ENCODE measurements around the gene SLC35E1.
"Not testable (repeated sequence)": the region's sequence is repeated elsewhere in the genome, so short reads cannot be mapped to it uniquely, and the experiment has no call there.

Gene SLC35E1

DNA sequence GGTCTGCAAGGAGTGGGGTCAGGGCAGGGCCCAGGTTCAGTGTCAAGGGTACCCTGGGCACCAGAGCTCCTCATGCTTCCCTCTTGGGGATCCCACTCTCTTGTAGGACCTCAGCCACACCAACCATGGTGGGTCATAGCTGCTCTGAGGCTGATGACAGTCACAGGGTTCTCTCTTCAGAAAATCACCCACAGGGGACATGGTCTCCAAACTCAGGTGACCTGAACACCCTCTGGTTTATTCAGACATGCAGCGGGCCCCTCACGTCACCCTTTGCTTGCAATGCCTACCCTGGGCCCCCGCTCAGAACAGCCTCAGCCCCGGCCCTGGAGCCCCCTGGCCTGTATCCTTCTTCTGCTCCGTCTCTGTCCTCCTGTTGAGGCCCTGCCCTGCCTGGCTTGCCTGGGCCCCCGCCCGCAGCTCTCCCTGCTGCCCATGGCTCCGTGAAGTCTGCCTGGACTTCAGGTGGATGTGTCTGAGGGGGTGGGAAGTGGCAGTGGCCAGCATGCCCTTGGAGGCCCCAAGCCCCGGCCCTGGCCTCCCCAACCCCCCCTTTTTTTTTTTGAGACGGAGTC lies 50.4 kb downstream of the SLC35E1 start:
- Mint-ChIP-seq H3K4me3 (no peak overlapping the region), H3K36me3 (peaks cover 41% of the 10 kb centered on the region), H3K27me3 (no peaks in the 10 kb centered on the region), H3K4me1 (no peaks in the 10 kb centered on the region), H3K27ac (no peak overlapping the region), H3K9me3 (no peaks in the 10 kb centered on the region)
- ATAC-seq (ENCODE audit: low read depth) (no peak), DNase-seq (ENCODE audit: low spot score in 2 of 2) (no peak)

- DNase-seq (ENCODE audit: low spot score in 2 of 2) (no peak), ATAC-seq (ENCODE audit: low read depth) (no peak)
- Mint-ChIP-seq H3K36me3 (peaks cover 42% of the 10 kb centered on the region), H3K9me3 (no peaks in the 10 kb centered on the region), H3K4me3 (no peak overlapping the region), H3K27me3 (no peaks in the 10 kb centered on the region), H3K4me1 (no peaks in the 10 kb centered on the region), H3K27ac (no peak overlapping the region)
Measured at GRCh38 chr19:16520986-16521624, 51.1 kb downstream of the SLC35E1 start.

DNA sequence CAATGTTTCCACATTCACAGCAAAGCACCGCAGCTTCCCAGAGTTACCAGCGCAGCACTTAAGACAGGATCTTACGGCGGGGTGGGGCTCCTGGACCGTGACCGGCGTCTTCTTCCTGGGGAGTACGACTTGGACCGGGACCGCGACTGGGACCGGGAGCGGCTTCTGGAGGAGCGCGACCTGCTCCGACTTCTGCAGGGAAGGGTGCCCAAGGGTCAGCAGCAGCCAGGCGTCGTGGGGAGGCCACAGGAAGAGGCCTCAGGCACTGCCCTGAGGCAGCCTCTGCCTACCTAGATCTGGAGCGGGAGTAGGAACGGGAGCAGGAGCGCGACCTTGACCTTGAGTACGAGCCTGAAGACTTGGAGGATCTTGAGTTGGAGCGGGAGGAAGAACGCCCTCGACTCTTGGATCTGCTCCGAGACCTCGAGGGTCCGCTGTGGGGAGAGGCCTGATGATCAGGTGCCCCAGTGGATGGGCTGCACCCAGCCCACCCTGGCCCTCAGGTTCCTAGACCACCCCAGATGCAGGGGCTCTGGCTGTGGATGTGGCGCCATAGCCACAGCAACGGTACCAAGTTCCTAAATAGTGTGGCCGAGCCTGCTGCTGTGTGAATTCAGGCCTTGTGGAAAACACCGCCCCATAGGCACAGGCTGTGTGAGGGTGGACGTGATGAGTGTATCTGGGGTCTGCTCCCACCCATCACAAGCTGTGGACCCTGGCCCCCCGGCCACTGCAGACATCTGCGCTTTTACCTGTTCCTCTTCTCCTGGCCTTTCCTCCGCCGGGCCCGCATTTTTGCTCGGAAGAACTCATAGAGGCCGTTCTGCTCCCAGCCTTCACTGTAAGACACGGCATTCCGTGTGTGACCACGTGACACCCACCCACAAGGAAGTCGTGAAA lies 51.9 kb downstream of the SLC35E1 start:
- ATAC-seq (ENCODE audit: low read depth): no peak
- H3K4me1 Mint-ChIP-seq: no peaks in the 10 kb centered on the region
- H3K4me3 Mint-ChIP-seq: no peak overlapping the region
- H3K27me3 Mint-ChIP-seq: no peaks in the 10 kb centered on the region
- peaks cover 42% of the 10 kb centered on the region for H3K36me3 Mint-ChIP-seq
- no peaks in the 10 kb centered on the region for H3K9me3 Mint-ChIP-seq
- DNase-seq (ENCODE audit: low spot score in 2 of 2): no peak
- no peak overlapping the region for H3K27ac Mint-ChIP-seq

DNA sequence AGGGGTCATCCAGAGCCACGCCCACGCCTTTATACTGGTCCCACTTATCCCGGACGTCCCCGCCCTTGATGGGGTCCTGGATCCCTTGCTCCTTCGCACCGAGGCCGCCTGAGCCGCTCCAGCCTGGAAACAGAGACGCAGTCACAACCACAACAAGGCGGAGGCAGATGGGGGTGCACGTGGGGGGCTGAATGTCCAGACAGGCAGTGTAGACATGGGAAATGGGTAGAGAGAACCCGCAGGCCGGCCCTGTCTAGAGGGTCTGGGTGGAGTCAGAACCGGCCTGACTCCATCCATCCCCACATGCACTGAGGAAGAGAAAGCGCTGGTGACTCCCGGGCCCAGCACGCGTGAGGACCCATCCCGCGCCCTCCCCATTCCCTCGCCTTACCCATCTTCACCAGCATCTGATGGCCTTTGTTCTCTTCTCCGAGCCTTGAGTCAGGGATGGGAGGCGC lies 53.0 kb downstream of the SLC35E1 start:
- H3K4me1 Mint-ChIP-seq: no peaks in the 10 kb centered on the region
- no peak for ATAC-seq (ENCODE audit: low read depth)
- no peak overlapping the region for H3K4me3 Mint-ChIP-seq
- H3K9me3 Mint-ChIP-seq: no peaks in the 10 kb centered on the region
- H3K27ac Mint-ChIP-seq: no peak overlapping the region
- H3K27me3 Mint-ChIP-seq: no peaks in the 10 kb centered on the region
- peaks cover 41% of the 10 kb centered on the region for H3K36me3 Mint-ChIP-seq
- DNase-seq (ENCODE audit: low spot score in 2 of 2): no peak

DNA sequence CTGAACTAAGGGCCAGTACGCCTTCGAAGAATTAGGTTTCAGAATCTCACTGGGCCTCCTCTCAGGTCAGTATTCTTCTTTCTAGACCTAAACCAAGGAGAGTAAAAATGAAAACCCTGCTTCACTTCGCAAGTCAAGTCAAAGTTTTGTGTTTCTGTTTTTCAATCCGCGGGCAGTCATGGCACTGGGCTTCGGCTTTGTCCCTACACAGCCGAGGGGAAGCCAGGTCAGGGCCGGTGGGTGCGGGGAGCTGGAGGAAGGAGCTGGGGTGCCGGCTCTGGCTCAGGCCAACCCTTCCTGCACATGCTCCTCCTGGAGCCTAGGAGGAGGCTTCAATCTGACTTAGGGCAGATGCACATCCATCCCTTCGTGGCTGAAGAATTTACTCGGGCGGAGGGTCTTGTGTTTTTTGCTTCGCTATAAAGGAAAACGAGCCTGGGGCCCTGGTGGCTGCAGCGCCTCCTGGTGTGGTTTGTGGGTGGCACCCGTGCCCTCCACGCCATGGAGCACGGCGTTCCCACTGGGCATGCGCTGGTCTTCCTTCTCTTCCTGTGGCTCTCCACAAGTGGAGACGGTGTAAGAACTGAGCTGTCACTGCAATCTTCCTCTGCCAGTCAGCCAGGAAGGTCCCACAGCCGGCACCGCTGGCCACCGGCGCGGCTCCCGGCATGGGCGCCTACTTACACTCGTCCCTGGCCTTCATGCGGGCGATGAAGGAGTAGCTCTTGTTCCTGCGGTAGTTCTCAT lies 53.6 kb downstream of the SLC35E1 start:
- Mint-ChIP-seq H3K27ac (no peak overlapping the region), H3K27me3 (no peaks in the 10 kb centered on the region), H3K4me3 (no peak overlapping the region), H3K4me1 (no peaks in the 10 kb centered on the region), H3K36me3 (peaks cover 36% of the 10 kb centered on the region), H3K9me3 (no peaks in the 10 kb centered on the region)
- DNase-seq (ENCODE audit: low spot score in 2 of 2) (no peak), ATAC-seq (ENCODE audit: low read depth) (no peak)

DNA sequence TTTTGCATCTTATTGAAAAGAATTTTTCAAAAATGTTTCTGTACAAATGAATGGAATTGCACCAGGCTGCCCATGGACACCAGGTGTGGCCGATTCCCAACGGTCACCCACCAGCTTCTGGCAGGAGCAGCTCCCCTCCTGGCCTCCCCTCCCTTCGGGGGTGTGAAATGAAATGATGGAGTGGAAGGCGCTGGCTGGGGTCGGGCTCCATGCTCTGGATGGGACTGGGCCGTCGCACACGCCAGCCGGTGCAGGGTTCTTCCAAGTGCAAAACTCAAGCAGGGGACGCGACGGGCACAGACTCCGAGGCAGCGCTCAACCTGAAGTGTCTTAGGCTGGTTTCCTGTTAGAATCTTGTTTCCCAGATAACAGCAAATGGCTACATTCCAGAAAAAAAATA lies 54.2 kb downstream of the SLC35E1 start:
- no peak for DNase-seq (ENCODE audit: low spot score in 2 of 2)
- no peak overlapping the region for H3K27ac Mint-ChIP-seq
- H3K9me3 Mint-ChIP-seq: no peaks in the 10 kb centered on the region
- ATAC-seq (ENCODE audit: low read depth): no peak
- H3K4me1 Mint-ChIP-seq: no peaks in the 10 kb centered on the region
- no peaks in the 10 kb centered on the region for H3K27me3 Mint-ChIP-seq
- no peak overlapping the region for H3K4me3 Mint-ChIP-seq
- H3K36me3 Mint-ChIP-seq: peaks cover 33% of the 10 kb centered on the region

DNA sequence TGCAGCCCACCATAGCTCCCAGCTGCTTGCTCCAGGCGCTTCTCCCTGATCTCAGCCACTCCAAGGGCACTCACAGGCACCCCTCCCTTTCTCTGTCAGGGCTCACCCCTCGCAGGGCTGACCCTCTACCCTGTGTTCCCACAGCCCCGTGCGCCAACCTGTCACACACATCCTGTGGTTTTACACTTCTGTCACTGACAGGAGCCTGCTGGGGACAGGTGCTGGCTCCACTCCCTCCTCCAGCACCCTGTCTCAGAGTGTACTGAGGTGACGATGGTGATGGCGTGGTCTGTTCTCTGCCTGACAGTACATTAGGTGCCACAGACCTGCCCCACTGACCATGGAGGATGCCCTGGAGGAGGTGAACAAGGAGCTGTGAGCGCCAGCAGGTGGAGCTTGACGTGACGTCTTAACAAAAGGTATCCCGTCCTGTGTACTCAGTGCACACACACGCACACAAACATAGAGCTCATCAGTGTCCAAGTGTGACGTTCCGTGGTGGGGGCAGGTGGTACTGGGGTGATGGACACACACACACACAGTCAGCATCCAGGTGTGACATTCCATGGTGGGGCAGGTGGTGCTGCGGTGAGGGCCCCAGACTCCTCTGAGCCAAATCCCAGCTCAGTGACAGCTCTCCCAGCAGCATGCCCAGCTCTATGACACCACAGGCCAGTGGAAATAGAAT lies 55.1 kb downstream of the SLC35E1 start:
- Mint-ChIP-seq H3K4me1 (no peaks in the 10 kb centered on the region), H3K9me3 (no peaks in the 10 kb centered on the region), H3K4me3 (no peak overlapping the region), H3K27ac (peak overlapping the region; percentile 55), H3K27me3 (no peaks in the 10 kb centered on the region), H3K36me3 (peaks cover 31% of the 10 kb centered on the region)
- no peak for DNase-seq (ENCODE audit: low spot score in 2 of 2)
- no peak for ATAC-seq (ENCODE audit: low read depth)

- peak overlapping the region; percentile 55 for H3K27ac Mint-ChIP-seq
Measured at GRCh38 chr19:16516381-16516780, 55.8 kb downstream of the SLC35E1 start.

GRCh38 chr19:16514383-16515019 lies 57.7 kb downstream of the SLC35E1 start:
- no peak for DNase-seq (ENCODE audit: low spot score in 2 of 2)
- no peak for ATAC-seq (ENCODE audit: low read depth)
- Mint-ChIP-seq H3K4me3 (no peak overlapping the region), H3K27me3 (no peaks in the 10 kb centered on the region), H3K36me3 (peaks cover 24% of the 10 kb centered on the region), H3K27ac (no peak overlapping the region), H3K9me3 (no peaks in the 10 kb centered on the region), H3K4me1 (no peaks in the 10 kb centered on the region)

More at GRCh38 chr19:16516381-16516780, 55.8 kb downstream of the SLC35E1 start:
- DNase-seq (ENCODE audit: low spot score in 2 of 2): no peak
- Mint-ChIP-seq H3K27me3 (no peaks in the 10 kb centered on the region), H3K36me3 (peaks cover 35% of the 10 kb centered on the region), H3K4me1 (no peaks in the 10 kb centered on the region), H3K9me3 (no peaks in the 10 kb centered on the region), H3K4me3 (no peak overlapping the region)
- ATAC-seq (ENCODE audit: low read depth): no peak

- peaks cover 19% of the 10 kb centered on the region for H3K36me3 Mint-ChIP-seq
- H3K4me3 Mint-ChIP-seq; H3K27ac Mint-ChIP-seq; H3K27me3 Mint-ChIP-seq; DNase-seq (ENCODE audit: low spot score in 2 of 2); H3K4me1 Mint-ChIP-seq; H3K9me3 Mint-ChIP-seq; ATAC-seq (ENCODE audit: low read depth): not testable (repeated sequence)
Measured at GRCh38 chr19:16512611-16513010, 59.6 kb downstream of the SLC35E1 start.

GRCh38 chr19:16509141-16510061 lies 62.8 kb downstream of the SLC35E1 start:
- ATAC-seq (ENCODE audit: low read depth) (no peak), DNase-seq (ENCODE audit: low spot score in 2 of 2) (no peak)
- no peaks in the 10 kb centered on the region for H3K27me3 Mint-ChIP-seq
- no peaks in the 10 kb centered on the region for H3K4me1 Mint-ChIP-seq
- H3K27ac Mint-ChIP-seq: no peak overlapping the region
- H3K9me3 Mint-ChIP-seq: no peaks in the 10 kb centered on the region
- H3K36me3 Mint-ChIP-seq: peaks cover 16% of the 10 kb centered on the region
- no peak overlapping the region for H3K4me3 Mint-ChIP-seq

DNA sequence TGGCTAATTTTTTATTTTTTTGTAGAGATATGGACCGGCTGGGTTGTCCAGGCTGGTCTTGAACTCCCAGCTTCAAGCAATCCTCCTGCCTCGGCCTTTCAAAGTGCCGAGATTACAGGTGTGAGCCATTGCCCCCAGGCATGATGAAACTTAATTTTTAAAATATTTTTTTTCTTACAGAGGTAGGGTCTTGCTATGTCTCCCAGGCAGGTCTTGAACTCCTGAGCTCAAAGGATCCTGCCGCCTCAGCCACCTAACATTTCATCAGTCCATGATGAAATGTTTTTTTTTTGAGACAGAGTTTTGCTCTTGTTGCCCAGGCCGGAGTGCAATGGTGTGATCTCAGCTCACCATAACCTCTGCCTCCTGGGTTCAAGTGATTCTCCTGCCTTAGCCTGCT lies 63.7 kb downstream of the SLC35E1 start:
- no peaks in the 10 kb centered on the region for H3K27me3 Mint-ChIP-seq
- H3K9me3 Mint-ChIP-seq: no peaks in the 10 kb centered on the region
- H3K36me3 Mint-ChIP-seq: peaks cover 14% of the 10 kb centered on the region
- DNase-seq (ENCODE audit: low spot score in 2 of 2): no peak
- no peak overlapping the region for H3K4me3 Mint-ChIP-seq
- no peaks in the 10 kb centered on the region for H3K4me1 Mint-ChIP-seq
- H3K27ac Mint-ChIP-seq: no peak overlapping the region
- no peak for ATAC-seq (ENCODE audit: low read depth)

All from memory B cell (primary cell).